ENCODE data around the gene PAX3.

PAX3 gene

GRCh38 chr2:222289278-222290160 lies 9.3 kb downstream of the PAX3 start:
- H3K9ac ChIP-seq (ENCODE audit: low read depth, low read length), result no peak overlapping the region
- no peak for DNase-seq
- no peak overlapping the region for H3K4me3 ChIP-seq (ENCODE audit: low read depth in 1 of 2, low read length in 2 of 2)
- ATAC-seq (ENCODE audit: insufficient read depth, low read depth), result no peak
- H3K9me3 ChIP-seq (ENCODE audit: insufficient read depth, low read length, severe bottlenecking), result no peaks in the 10 kb centered on the region
- no peaks in the 10 kb centered on the region for H4K20me1 ChIP-seq (ENCODE audit: insufficient read depth, low read length)
- no peak overlapping the region for H3K27ac ChIP-seq (ENCODE audit: low read length)
- no peaks in the 10 kb centered on the region for H3K36me3 ChIP-seq (ENCODE audit: insufficient read depth, low read length)
- no peak overlapping the region for H3K4me2 ChIP-seq (ENCODE audit: insufficient read depth, low read length)
- no peak overlapping the region for H2AFZ ChIP-seq (ENCODE audit: low read depth, low read length)
- no peaks in the 10 kb centered on the region for H3K4me1 ChIP-seq (ENCODE audit: insufficient read depth, low read length)
- TF ChIP-seq EZH2 (IDR thresholded peaks at IDR 0.05; ENCODE audit: borderline replicate concordance, low read depth, low read length, severe bottlenecking) (no peak), CTCF (IDR thresholded peaks at IDR 0.05; ENCODE audit: borderline replicate concordance, extremely low read depth, low read length, poor library complexity, severe bottlenecking) (no peak)
- no peaks in the 10 kb centered on the region for H3K79me2 ChIP-seq (ENCODE audit: insufficient read depth, low read length)
- H3K27me3 ChIP-seq (ENCODE audit: insufficient read depth, low read length, poor library complexity), result peaks cover 18% of the 10 kb centered on the region

- Histone ChIP-seq H3K79me2 (ENCODE audit: insufficient read depth, low read length) (no peaks in the 10 kb centered on the region), H3K9me3 (ENCODE audit: insufficient read depth, low read length, severe bottlenecking) (no peaks in the 10 kb centered on the region), H2AFZ (ENCODE audit: low read depth, low read length) (no peak overlapping the region), H3K27me3 (ENCODE audit: insufficient read depth, low read length, poor library complexity) (peaks cover 18% of the 10 kb centered on the region), H3K36me3 (ENCODE audit: insufficient read depth, low read length) (no peaks in the 10 kb centered on the region), H3K4me2 (ENCODE audit: insufficient read depth, low read length) (no peak overlapping the region), H3K4me1 (ENCODE audit: insufficient read depth, low read length) (no peaks in the 10 kb centered on the region), H4K20me1 (ENCODE audit: insufficient read depth, low read length) (no peaks in the 10 kb centered on the region), H3K4me3 (ENCODE audit: low read depth in 1 of 2, low read length in 2 of 2) (no peak overlapping the region), H3K27ac (ENCODE audit: low read length) (no peak overlapping the region), H3K9ac (ENCODE audit: low read depth, low read length) (no peak overlapping the region)
- TF ChIP-seq EZH2 (IDR thresholded peaks at IDR 0.05; ENCODE audit: borderline replicate concordance, low read depth, low read length, severe bottlenecking) (no peak), CTCF (IDR thresholded peaks at IDR 0.05; ENCODE audit: borderline replicate concordance, extremely low read depth, low read length, poor library complexity, severe bottlenecking) (no peak)
- ATAC-seq (ENCODE audit: insufficient read depth, low read depth), result no peak
- no peak for DNase-seq
These were observed 10.1 kb downstream of the PAX3 start for GRCh38 chr2:222288590-222289277.

- TF ChIP-seq EZH2 (IDR thresholded peaks at IDR 0.05; ENCODE audit: borderline replicate concordance, low read depth, low read length, severe bottlenecking) (no peak), CTCF (IDR thresholded peaks at IDR 0.05; ENCODE audit: borderline replicate concordance, extremely low read depth, low read length, poor library complexity, severe bottlenecking) (no peak)
- H3K9me3 ChIP-seq (ENCODE audit: insufficient read depth, low read length, severe bottlenecking), result no peaks in the 10 kb centered on the region
- peaks cover 18% of the 10 kb centered on the region for H3K27me3 ChIP-seq (ENCODE audit: insufficient read depth, low read length, poor library complexity)
- DNase-seq (no peak), ATAC-seq (ENCODE audit: insufficient read depth, low read depth) (no peak)
- H3K4me2 ChIP-seq (ENCODE audit: insufficient read depth, low read length), result no peak overlapping the region
- no peaks in the 10 kb centered on the region for H3K79me2 ChIP-seq (ENCODE audit: insufficient read depth, low read length)
- no peaks in the 10 kb centered on the region for H3K36me3 ChIP-seq (ENCODE audit: insufficient read depth, low read length)
- H3K4me3 ChIP-seq (ENCODE audit: low read depth in 1 of 2, low read length in 2 of 2), result no peak overlapping the region
- H3K9ac ChIP-seq (ENCODE audit: low read depth, low read length), result no peak overlapping the region
- no peak overlapping the region for H3K27ac ChIP-seq (ENCODE audit: low read length)
- no peaks in the 10 kb centered on the region for H4K20me1 ChIP-seq (ENCODE audit: insufficient read depth, low read length)
- no peaks in the 10 kb centered on the region for H3K4me1 ChIP-seq (ENCODE audit: insufficient read depth, low read length)
- H2AFZ ChIP-seq (ENCODE audit: low read depth, low read length), result no peak overlapping the region
These were observed 10.8 kb downstream of the PAX3 start for GRCh38 chr2:222287862-222288479.
